K562 (cell line): Measurements from ENCODE around the gene AGRP. TPM values are rescaled to one million over a fixed set of nuclear protein-coding genes. Genes with fewer than 3 reads are reported as not detected.

Experiments used
- ATF3 ChIP-seq, 2 experiments: fragments of 450-650 bp in 1 of 2; sonication (generic) in 1 of 2; formaldehyde crosslinking in 1 of 2; IDR thresholded peaks in 1 of 2; conservative IDR thresholded peaks in 1 of 2; 2 replicates each; pipeline versions ENCODE4 v1.6.1 to v1.8.1; 2016 to 2023; ENCODE audit warnings: mild to moderate bottlenecking in 2 of 2, moderate library complexity in 2 of 2, inconsistent platforms in 1 of 2, missing genetic modification reagents in 1 of 2
- BCOR ChIP-seq: fragments of 450-650 bp; IDR thresholded peaks from 2 replicates; pipeline ENCODE4 v1.6.1; 2016
- CAMTA2 ChIP-seq: fragments of 250-450 bp; sonication (Bioruptor Pico); conservative IDR thresholded peaks from 2 replicates; pipeline ENCODE4 v1.5.1; 2022
- CBX3 ChIP-seq, 2 experiments: IDR thresholded peaks; 1 replicate in 1 of 2; 2 replicates in 1 of 2; pipeline ENCODE4 v1.6.1; 2012; ENCODE audit warnings: inconsistent platforms in 2 of 2, low read length in 2 of 2, borderline replicate concordance in 1 of 2, control low read depth in 1 of 2
- CHAMP1 ChIP-seq: fragments of 450-650 bp; IDR thresholded peaks from 2 replicates; pipeline ENCODE4 v1.6.1; 2016; ENCODE audit warnings: mild to moderate bottlenecking
- JUN ChIP-seq, 2 experiments: sonication (generic) in 1 of 2; formaldehyde crosslinking in 1 of 2; IDR thresholded peaks; 2 replicates each; pipeline versions ENCODE4 v1.6.1 to v1.8.0; 2012 to 2022; ENCODE audit warnings: borderline replicate concordance in 2 of 2, mild to moderate bottlenecking in 2 of 2, improper control_type of control experiment in 1 of 2, low read depth in 1 of 2, low read length in 1 of 2, missing genetic modification reagents in 1 of 2
- KDM1A ChIP-seq, 2 experiments: fragments of 450-650 bp; IDR thresholded peaks; 2 replicates each; pipeline ENCODE4 v1.6.1; 2016; ENCODE audit warnings: mild to moderate bottlenecking in 2 of 2
- MAZ ChIP-seq, 2 experiments: fragments of 450-650 bp in 1 of 2; sonication (generic) in 1 of 2; formaldehyde crosslinking; IDR thresholded peaks in 1 of 2; conservative IDR thresholded peaks in 1 of 2; 2 replicates each; pipeline versions ENCODE4 v1.4.0 to v1.5.0; 2020; ENCODE audit warnings: mild to moderate bottlenecking in 1 of 2, missing genetic modification reagents in 1 of 2
- NBN ChIP-seq: fragments of 450-650 bp; IDR thresholded peaks from 2 replicates; pipeline ENCODE4 v1.6.1; 2016; ENCODE audit warnings: low read depth, mild to moderate bottlenecking
- PHB ChIP-seq: fragments of 250-450 bp; sonication (Bioruptor Pico); IDR thresholded peaks from 2 replicates; pipeline ENCODE4 v1.5.0; 2021
- PHTF2 ChIP-seq: fragments of 250-450 bp; sonication (Bioruptor Pico); IDR thresholded peaks from 2 replicates; pipeline ENCODE4 v1.5.0; 2021; ENCODE audit warnings: mild to moderate bottlenecking
- RBM14 ChIP-seq: fragments of 200-400 bp; formaldehyde crosslinking; IDR thresholded peaks from 2 replicates; pipeline ENCODE4 v1.6.1; 2018; ENCODE audit warnings: low read depth, mild to moderate bottlenecking, low read length, moderate library complexity, borderline replicate concordance; ENCODE audit not compliant: insufficient read depth
- SIRT6 ChIP-seq: IDR thresholded peaks from one replicate; pipeline ENCODE4 v1.6.1; 2012; ENCODE audit warnings: low read depth, mild to moderate bottlenecking, control low read depth, inconsistent platforms, low read length, moderate library complexity
- UBTF ChIP-seq, 2 experiments: IDR thresholded peaks; 2 replicates each; pipeline ENCODE4 v1.6.1; 2012; ENCODE audit warnings: improper control_type of control experiment in 2 of 2, low read depth in 2 of 2, low read length in 2 of 2, borderline replicate concordance in 1 of 2
- ZKSCAN1 ChIP-seq: fragments of 150-350 bp; IDR thresholded peaks from 2 replicates; pipeline ENCODE4 v1.6.1; 2016; ENCODE audit warnings: low read depth, low read length
- polyA plus RNA-seq, 8 experiments: library from polyadenylated mRNA; depleted of rRNA in 4 of 8; stranded (reverse) in 5 of 8; unstranded in 3 of 8; fragments of >200 nt; fragmentation: Nextera tagmentation in 2 of 8; fragmentation: Illumina TruSeq in 1 of 8; extraction: Ambion mirVana in 2 of 8; extraction: Trizol in 1 of 8; gene quantifications; 2 replicates each; pipeline versions ENCODE4 v1.2.1 to v1.2.3, GENCODE V29; 2011 to 2014; ENCODE audit warnings: inconsistent platforms in 1 of 8, missing spikeins in 1 of 8
- total RNA-seq, 7 experiments: library from RNA; depleted of rRNA in 6 of 7; stranded (reverse); fragments of >200 nt in 6 of 7; fragmentation: Illumina TruSeq in 2 of 7; extraction: Trizol in 2 of 7; gene quantifications; 2 replicates each; pipeline versions ENCODE4 v1.2.1 to v1.2.3, GENCODE V29; 2011 to 2021; ENCODE audit warnings: low replicate concordance in 1 of 7
- TF ChIP-seq, protein P1 (sequence below): sonication (generic); formaldehyde crosslinking; IDR thresholded peaks from 2 replicates; pipeline ENCODE4 v1.8.0; 2022; ENCODE audit warnings: mild to moderate bottlenecking, missing genetic modification reagents
- TF ChIP-seq, protein P2 (sequence below): sonication (generic); formaldehyde crosslinking; IDR thresholded peaks from 2 replicates; pipeline ENCODE4 v1.8.0; 2022; ENCODE audit warnings: mild to moderate bottlenecking, low read depth, missing genetic modification reagents

AGRP gene
- total and polyA plus RNA-seq, 9 of the 15 experiments (the other 6 are each of a cell fraction or from before 2014, with no cell fraction given) = not detected

GRCh38 chr16:67529582-67530012 is 46.2 kb upstream of the AGRP start (continued):
- TF ChIP-seq UBTF (IDR thresholded peaks at IDR 0.05; ENCODE audit: borderline replicate concordance in 1 of 2, low read depth in 2 of 2, low read length in 2 of 2) (0 out of 4 replicates have a peak, but pooled peaks of 1 of the 2 experiments have one; percentile 4), RBM14 (0 out of 2 replicates have a peak, but pooled peaks have one; percentile 59), CHAMP1 (no peak), SIRT6 (no peak), PHB (CRISPR knock-in tag) (no peak), BCOR (peak; percentile 92), PHTF2 (CRISPR knock-in tag) (no peak), CAMTA2 (CRISPR knock-in tag) (no peak), CBX3 (IDR thresholded peaks at IDR 0.05; ENCODE audit: borderline replicate concordance in 1 of 2, low read length in 2 of 2) (no peak), JUN (IDR thresholded peaks at IDR 0.05; ENCODE audit: borderline replicate concordance, low read depth, low read length) (no peak), JUN (CRISPR knock-in tag; IDR thresholded peaks at IDR 0.05; ENCODE audit: borderline replicate concordance) (0 out of 2 replicates have a peak, but pooled peaks have one; percentile 52), ATF3 (IDR thresholded peaks at IDR 0.05) (no peak), ATF3 (CRISPR knock-in tag; conservative IDR thresholded peaks at IDR 0.05) (no peak), NBN (no peak), KDM1A (IDR thresholded peaks at IDR 0.05) (peak; percentile 68 to 86), ZKSCAN1 (peak; percentile 99), MAZ (CRISPR knock-in tag; conservative IDR thresholded peaks at IDR 0.05 in 1 of 2, IDR thresholded peaks at IDR 0.05 in 1 of 2) (no peak)
- TF ChIP-seq, protein P1, sequence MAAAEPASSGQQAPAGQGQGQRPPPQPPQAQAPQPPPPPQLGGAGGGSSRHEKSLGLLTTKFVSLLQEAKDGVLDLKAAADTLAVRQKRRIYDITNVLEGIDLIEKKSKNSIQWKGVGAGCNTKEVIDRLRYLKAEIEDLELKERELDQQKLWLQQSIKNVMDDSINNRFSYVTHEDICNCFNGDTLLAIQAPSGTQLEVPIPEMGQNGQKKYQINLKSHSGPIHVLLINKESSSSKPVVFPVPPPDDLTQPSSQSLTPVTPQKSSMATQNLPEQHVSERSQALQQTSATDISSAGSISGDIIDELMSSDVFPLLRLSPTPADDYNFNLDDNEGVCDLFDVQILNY (CRISPR knock-in tag) = no peak
- TF ChIP-seq, protein P2, sequence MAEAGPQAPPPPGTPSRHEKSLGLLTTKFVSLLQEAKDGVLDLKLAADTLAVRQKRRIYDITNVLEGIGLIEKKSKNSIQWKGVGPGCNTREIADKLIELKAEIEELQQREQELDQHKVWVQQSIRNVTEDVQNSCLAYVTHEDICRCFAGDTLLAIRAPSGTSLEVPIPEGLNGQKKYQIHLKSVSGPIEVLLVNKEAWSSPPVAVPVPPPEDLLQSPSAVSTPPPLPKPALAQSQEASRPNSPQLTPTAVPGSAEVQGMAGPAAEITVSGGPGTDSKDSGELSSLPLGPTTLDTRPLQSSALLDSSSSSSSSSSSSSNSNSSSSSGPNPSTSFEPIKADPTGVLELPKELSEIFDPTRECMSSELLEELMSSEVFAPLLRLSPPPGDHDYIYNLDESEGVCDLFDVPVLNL = 0 out of 2 replicates have a peak, but pooled peaks have one; percentile 25
